GM19467 (cell line): ENCODE results near the gene SAT2.

Experiments used
- ATAC-seq: cut with Tn5 transposase; IDR thresholded peaks from one replicate; pipeline ENCODE4 v1.9.1; 2021; ENCODE audit warnings: mild to moderate bottlenecking, moderate library complexity; ENCODE audit not compliant: unreplicated experiment

SAT2 gene

DNA sequence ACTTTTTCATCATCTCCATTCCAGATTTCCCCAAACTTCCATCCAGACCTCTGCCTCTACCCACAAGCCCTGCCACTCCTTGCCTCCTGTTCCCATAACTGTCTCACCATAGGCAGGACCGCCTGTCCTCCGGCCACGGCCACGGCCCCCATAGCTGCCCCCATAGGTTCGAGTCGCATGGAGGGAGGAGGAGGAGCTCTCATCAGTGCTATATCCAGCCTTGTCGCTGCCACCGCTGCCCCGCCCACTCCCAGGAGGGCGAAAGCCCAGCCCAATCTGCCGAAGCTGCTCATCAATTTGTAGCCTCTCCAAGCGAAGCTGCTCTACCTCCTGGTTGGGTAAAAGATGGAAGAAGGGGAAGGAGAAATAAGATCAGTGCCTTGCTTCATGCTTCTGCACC, 34.3 kb downstream of the SAT2 start:
- ATAC-seq: no peak

DNA sequence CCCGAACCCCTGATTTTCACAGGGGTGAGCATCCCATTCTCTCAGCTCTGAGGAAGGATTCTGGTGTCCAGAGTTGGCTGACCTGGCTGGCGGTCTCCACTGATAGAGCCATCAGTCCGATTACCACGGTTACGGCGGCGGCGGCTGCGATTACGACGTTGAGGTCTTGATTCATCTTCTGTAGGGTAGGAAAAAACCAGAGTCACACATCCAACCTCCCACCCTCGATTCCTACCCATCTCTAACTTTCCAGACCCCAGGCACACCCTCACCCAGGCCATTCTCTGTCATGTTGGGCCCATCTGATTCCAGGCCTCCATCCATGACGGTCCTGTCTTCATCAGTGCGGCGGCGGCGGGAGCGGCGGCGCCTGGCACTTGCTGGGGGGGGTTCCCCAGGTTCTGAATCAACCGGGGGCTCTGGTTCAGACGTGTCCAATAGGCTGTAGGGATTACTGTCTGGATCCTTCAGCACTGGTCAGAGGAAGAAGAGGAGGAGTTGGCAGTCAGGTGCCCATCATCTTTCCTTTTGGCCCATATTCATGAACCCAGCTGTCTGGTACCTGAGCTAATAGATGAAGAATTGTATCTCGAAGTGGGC, 35.1 kb downstream of the SAT2 start:
- no peak for ATAC-seq

GRCh38 chr17:7591596-7591995, 36.0 kb downstream of the SAT2 start:
- no peak for ATAC-seq

DNA sequence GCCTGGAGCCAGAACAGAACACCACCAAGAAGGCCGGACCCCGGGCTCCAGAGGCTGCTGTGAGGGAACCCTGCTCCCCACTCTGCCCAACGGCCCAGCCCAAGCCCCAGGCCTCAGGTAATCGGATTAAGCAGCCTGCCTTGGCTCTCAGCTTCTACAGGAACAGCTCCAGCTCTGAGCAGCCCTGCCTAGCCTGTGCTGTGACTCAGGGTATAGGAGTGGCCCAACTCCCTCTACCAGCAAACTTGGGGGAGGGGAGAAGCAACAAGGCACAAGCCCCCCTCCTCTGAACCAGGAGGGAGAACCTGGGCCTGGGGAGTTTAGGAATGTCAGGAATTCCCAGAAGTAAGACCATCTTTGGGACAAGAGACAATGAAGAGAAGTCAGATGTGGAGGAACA, 36.9 kb downstream of the SAT2 start:
- no peak for ATAC-seq

- ATAC-seq: no peak
These were observed 37.5 kb downstream of the SAT2 start, which contains the start of gene SOX15 for GRCh38 chr17:7589891-7590691. TSS of gene SOX15 (minus strand) at chr17:7590094. CDS start at chr17:7589676, 418 bp downstream.

DNA sequence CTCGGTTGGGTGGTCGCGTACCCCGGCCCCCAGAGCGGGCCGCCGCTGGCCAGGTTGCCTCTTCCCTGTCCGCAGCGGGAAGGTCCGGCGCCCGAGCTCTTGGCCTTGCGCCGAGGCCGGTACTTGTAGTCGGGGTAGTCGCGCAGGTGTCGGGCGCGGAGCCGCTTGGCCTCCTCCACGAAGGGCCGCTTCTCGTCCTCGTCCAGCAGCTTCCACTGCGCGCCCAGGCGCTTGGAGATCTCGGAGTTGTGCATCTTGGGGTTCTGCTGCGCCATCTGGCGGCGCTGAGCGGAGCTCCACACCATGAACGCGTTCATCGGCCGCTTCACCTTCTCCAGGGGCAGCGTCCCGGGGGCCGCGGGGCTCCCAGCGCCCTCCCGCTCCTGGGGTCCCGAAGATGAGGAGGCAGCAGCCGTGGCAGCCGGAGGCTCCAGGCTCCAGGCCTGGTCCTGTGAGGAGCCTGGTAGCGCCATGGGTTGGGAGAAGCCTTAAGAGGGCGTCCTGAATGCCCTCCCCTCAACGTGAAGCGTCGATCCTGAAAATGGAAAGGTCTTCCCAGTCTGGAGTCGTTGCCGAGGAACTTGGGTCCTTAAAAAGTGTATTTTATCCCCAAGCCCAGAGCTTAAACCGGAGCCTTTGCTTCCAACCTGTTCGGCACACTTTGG, 38.3 kb downstream of the SAT2 start:
- ATAC-seq: no peak

GRCh38 chr17:7588553-7589203, 38.9 kb downstream of the SAT2 start:
- ATAC-seq: no peak

GRCh38 chr17:7587420-7588151, 40.0 kb downstream of the SAT2 start:
- ATAC-seq: no peak

- ATAC-seq: no peak
These were observed 40.8 kb downstream of the SAT2 start for GRCh38 chr17:7586673-7587419.

- peak; percentile 62 for ATAC-seq
These were observed 44.1 kb downstream of the SAT2 start, which contains the start of gene MPDU1 for GRCh38 chr17:7583253-7584109. TSS of gene MPDU1 (plus strand) at chr17:7583852. CDS start at chr17:7583863, 11 bp downstream.

DNA sequence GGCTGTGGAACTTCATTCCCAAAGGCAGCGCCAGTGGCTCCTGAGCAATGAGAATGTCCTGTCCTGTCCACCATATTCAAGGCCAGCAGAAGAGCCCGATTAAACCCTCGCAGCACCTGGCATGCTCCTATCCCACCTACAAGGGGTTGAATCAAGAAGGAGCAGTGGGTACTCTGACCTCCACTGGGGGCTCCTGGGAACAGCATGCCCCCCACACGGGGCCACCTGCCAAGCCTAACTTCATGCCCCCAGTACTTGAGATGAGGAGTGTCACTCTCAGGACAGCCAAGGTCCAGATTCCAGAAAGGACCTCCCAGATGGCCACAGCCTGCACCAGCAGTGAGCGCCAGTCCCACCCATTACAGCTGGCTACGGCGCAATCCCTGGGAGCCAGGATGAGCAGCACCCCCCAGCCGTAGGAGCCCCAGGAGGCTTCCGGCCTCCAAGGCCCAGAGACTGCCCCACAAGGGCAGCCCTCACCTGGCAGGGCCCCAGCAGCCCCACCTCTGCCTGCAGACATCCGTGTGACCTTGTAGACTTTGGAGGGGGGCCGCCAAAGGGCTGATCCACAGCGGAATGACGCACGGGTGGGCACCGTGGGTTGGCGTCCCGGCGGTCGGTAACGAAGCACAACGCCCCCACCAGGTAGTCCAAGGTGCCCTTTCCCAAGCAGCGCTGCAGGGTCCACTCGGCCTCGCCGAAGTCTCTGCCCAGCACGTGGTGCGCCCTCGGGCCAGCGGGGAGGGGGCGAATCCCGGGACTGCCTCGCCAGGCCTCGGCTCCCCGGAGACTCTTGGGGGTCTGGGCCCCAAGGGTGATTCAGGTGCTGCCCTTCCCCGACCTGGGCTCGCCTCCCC, 45.0 kb downstream of the SAT2 start:
- no peak for ATAC-seq

DNA sequence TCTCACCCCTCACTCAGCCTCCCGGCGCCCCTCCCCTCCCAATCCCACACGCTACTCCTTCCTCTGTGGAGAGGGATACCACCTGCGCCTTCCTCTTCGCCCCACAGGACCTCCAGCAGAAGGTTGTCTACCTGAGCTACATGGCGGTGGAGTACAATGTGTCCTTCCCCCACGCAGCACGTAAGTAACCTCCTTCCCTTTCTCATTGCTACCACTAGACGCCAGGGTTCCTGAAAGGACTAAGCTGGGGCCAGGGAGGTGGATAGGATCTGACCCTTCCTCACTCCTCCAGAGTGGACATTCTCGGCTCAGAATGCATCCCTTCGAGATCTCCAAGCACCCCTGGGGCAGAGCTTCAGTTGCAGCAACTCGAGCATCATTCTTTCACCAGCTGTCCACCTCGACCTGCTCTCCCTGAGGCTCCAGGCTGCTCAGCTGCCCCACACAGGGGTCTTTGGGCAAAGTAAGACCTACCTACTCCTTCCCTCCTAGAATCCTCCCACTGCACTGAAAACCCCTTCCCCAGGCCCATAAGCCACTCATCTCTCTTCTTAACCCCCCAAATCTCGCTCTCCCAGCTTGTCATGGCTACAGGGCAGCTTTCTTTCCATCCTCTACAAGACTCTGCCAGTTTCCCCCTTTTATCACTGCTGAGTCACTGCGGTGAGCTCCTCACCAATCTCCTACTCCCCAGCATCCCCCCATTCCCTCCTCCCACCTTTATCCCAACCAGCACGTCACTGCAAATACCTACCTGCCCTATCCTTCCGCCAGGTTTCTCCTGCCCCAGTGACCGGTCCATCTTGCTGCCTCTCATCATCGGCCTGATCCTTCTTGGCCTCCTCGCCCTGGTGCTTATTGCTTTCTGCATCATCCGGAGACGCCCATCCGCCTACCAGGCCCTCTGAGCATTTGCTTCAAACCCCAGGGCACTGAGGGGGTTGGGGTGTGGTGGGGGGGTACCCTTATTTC, 46.7 kb downstream of the SAT2 start:
- ATAC-seq: no peak

GRCh38 chr17:7579834-7580603, 47.6 kb downstream of the SAT2 start:
- ATAC-seq: no peak

GRCh38 chr17:7579001-7579833, 48.4 kb downstream of the SAT2 start, which contains the start of gene CD68:
TSS of gene CD68 (plus strand) at chr17:7579638. CDS start at chr17:7579678, 40 bp downstream.
- no peak for ATAC-seq
